ENCODE measurements around the gene NSMCE4A. TPM values are rescaled to one million over a fixed set of nuclear protein-coding genes. Genes with fewer than 3 reads are reported as not detected.

The NSMCE4A gene
- total and polyA plus RNA-seq, 9 of the 15 experiments (the other 6 are each of a cell fraction or from before 2014, with no cell fraction given), result 8.4 to 88.5 (median 46.4) TPM

- TF ChIP-seq ZNF146 (CRISPR knock-in tag; IDR thresholded peaks at IDR 0.05; ENCODE audit: unreplicated experiment) (no peak), TCFL5 (CRISPR knock-in tag; conservative IDR thresholded peaks at IDR 0.05) (no peak), ZSCAN29 (IDR thresholded peaks at IDR 0.05) (no peak), RBM17 (IDR thresholded peaks at IDR 0.05; ENCODE audit: borderline replicate concordance, low read depth, low read length) (no peak), HMG20B (CRISPR knock-in tag; IDR thresholded peaks at IDR 0.05) (no peak), ZNF76 (CRISPR knock-in tag; IDR thresholded peaks at IDR 0.05; ENCODE audit: borderline replicate concordance) (no peak), ZBTB12 (CRISPR knock-in tag; IDR thresholded peaks at IDR 0.05) (no peak), LEF1 (IDR thresholded peaks at IDR 0.05) (no peak), ESRRB (CRISPR knock-in tag; IDR thresholded peaks at IDR 0.05; ENCODE audit: borderline replicate concordance) (no peak), HOXB6 (CRISPR knock-in tag; IDR thresholded peaks at IDR 0.05; ENCODE audit: borderline replicate concordance) (no peak), STAT5A (IDR thresholded peaks at IDR 0.05; ENCODE audit: borderline replicate concordance, low read length) (no peak), CHCHD3 (CRISPR knock-in tag; IDR thresholded peaks at IDR 0.05) (no peak)
Observed at GRCh38 chr10:121959671-121960070, 15.3 kb downstream of the NSMCE4A start (continued).

Data from K562 (cell line).